ENCODE data around the gene LARGE1.

The LARGE1 gene

GRCh38 chr22:33639588-33640254 lies 280.6 kb downstream of the LARGE1 start:
- Histone ChIP-seq H2AFZ (ENCODE audit: low read length) (no peak overlapping the region), H3K9ac (ENCODE audit: low read depth, low read length, poor library complexity) (no peak overlapping the region), H3K36me3 (replicated peaks in 1 of 2; ENCODE audit: control insufficient read depth in 2 of 2, insufficient read depth in 2 of 2, low read length in 2 of 2) (no peaks in the 10 kb centered on the region), H2BK15ac (ENCODE audit: low read length) (no peak overlapping the region), H4K8ac (ENCODE audit: low read depth, low read length) (no peak overlapping the region), H3K4me1 (ENCODE audit: control insufficient read depth in 2 of 2, insufficient read depth in 1 of 2, low read depth in 1 of 2, low read length in 2 of 2) (no peaks in the 10 kb centered on the region), H2BK5ac (ENCODE audit: low read length) (no peak overlapping the region), H3K4ac (ENCODE audit: low read length) (no peak overlapping the region), H2AK5ac (ENCODE audit: low read depth, low read length) (no peak overlapping the region), H3K18ac (ENCODE audit: low read length) (no peak overlapping the region), H3K9me3 (replicated peaks in 1 of 2; ENCODE audit: control insufficient read depth in 2 of 2, insufficient read depth in 1 of 2, low read depth in 1 of 2, low read length in 2 of 2) (peaks cover 3 to 6% of the 10 kb centered on the region in 2 donors), H2BK12ac (ENCODE audit: low read length) (no peak overlapping the region), H3K14ac (ENCODE audit: low read length) (no peak overlapping the region), H2BK120ac (ENCODE audit: low read depth, low read length) (no peak overlapping the region), H3K27me3 (ENCODE audit: control insufficient read depth in 3 of 3, insufficient read depth in 3 of 3, low read depth in 1 of 3, low read length in 3 of 3) (no peaks in the 10 kb centered on the region), H3K23ac (ENCODE audit: low read depth, low read length, poor library complexity) (no peak overlapping the region), H3K79me1 (ENCODE audit: low read depth, low read length) (peaks cover 3% of the 10 kb centered on the region), H3K27ac (replicated peaks; ENCODE audit: low read length) (no peak overlapping the region), H3K4me3 (ENCODE audit: low read length in 2 of 2) (no peak overlapping the region), H3K4me2 (ENCODE audit: insufficient read depth, low read length, poor library complexity, severe bottlenecking) (no peak overlapping the region), H4K91ac (ENCODE audit: low read depth, low read length, poor library complexity) (no peak overlapping the region)
- DNase-seq (ENCODE audit: low spot score), result no peak
- no CpG with 5 or more reads among the region's 10 CpGs for WGBS, 2 donors (ENCODE audit: extremely low coverage in 2 of 2, insufficient read length in 2 of 2, insufficient replicate concordance in 1 of 2)

GRCh38 chr22:33635766-33636165 lies 284.5 kb downstream of the LARGE1 start:
- Histone ChIP-seq H3K9ac (ENCODE audit: low read depth, low read length, poor library complexity) (no peak overlapping the region), H3K4me3 (ENCODE audit: low read length in 2 of 2) (no peak overlapping the region), H3K14ac (ENCODE audit: low read length) (no peak overlapping the region), H2BK15ac (ENCODE audit: low read length) (no peak overlapping the region), H3K27ac (replicated peaks; ENCODE audit: low read length) (no peak overlapping the region), H3K4ac (ENCODE audit: low read length) (no peak overlapping the region), H3K18ac (ENCODE audit: low read length) (no peak overlapping the region), H2BK5ac (ENCODE audit: low read length) (no peak overlapping the region), H2AFZ (ENCODE audit: low read length) (no peak overlapping the region), H4K91ac (ENCODE audit: low read depth, low read length, poor library complexity) (no peak overlapping the region), H3K27me3 (ENCODE audit: control insufficient read depth in 3 of 3, insufficient read depth in 3 of 3, low read depth in 1 of 3, low read length in 3 of 3) (no peaks in the 10 kb centered on the region), H3K4me1 (ENCODE audit: control insufficient read depth in 2 of 2, insufficient read depth in 1 of 2, low read depth in 1 of 2, low read length in 2 of 2) (no peaks in the 10 kb centered on the region), H3K9me3 (replicated peaks in 1 of 2; ENCODE audit: control insufficient read depth in 2 of 2, insufficient read depth in 1 of 2, low read depth in 1 of 2, low read length in 2 of 2) (peaks cover 3 to 6% of the 10 kb centered on the region in 2 donors), H2BK120ac (ENCODE audit: low read depth, low read length) (no peak overlapping the region), H3K36me3 (replicated peaks in 1 of 2; ENCODE audit: control insufficient read depth in 2 of 2, insufficient read depth in 2 of 2, low read length in 2 of 2) (no peaks in the 10 kb centered on the region), H2AK5ac (ENCODE audit: low read depth, low read length) (no peak overlapping the region), H3K4me2 (ENCODE audit: insufficient read depth, low read length, poor library complexity, severe bottlenecking) (no peak overlapping the region), H3K23ac (ENCODE audit: low read depth, low read length, poor library complexity) (no peak overlapping the region), H4K8ac (ENCODE audit: low read depth, low read length) (no peak overlapping the region), H3K79me1 (ENCODE audit: low read depth, low read length) (peaks cover 3% of the 10 kb centered on the region), H2BK12ac (ENCODE audit: low read length) (no peak overlapping the region)
- DNase-seq (ENCODE audit: low spot score), result no peak
- WGBS, 2 donors (ENCODE audit: extremely low coverage in 2 of 2, insufficient read length in 2 of 2, insufficient replicate concordance in 1 of 2), result no CpG with 5 or more reads among the region's 2 CpGs

DNA sequence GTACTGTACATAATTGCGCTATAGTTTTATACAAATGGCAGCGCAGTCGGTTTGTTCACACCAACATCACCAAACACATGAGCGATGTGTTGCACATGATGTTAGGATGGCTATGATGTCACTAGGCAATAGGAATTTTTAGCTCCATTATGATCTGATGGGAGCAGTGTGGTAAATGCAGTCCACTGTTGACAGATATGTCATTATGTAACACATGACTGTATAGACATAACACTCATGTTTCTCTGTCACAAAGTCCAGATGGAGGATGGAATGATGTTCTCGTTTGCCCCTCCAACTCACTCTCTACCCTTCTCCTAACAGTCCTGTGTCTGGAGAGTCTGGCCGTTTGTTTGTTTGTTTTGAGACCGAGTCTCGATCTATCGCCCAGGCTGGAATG lies 288.5 kb downstream of the LARGE1 start:
- H4K8ac ChIP-seq (ENCODE audit: low read depth, low read length), result no peak overlapping the region
- peaks cover 0 to under 1% of the 10 kb centered on the region in 2 donors for H3K4me1 ChIP-seq (ENCODE audit: control insufficient read depth in 2 of 2, insufficient read depth in 1 of 2, low read depth in 1 of 2, low read length in 2 of 2)
- H3K9me3 ChIP-seq (replicated peaks in 1 of 2; ENCODE audit: control insufficient read depth in 2 of 2, insufficient read depth in 1 of 2, low read depth in 1 of 2, low read length in 2 of 2), result no peaks in the 10 kb centered on the region
- no peak overlapping the region for H4K91ac ChIP-seq (ENCODE audit: low read depth, low read length, poor library complexity)
- no peak overlapping the region for H2AK5ac ChIP-seq (ENCODE audit: low read depth, low read length)
- H3K27me3 ChIP-seq (ENCODE audit: control insufficient read depth in 3 of 3, insufficient read depth in 3 of 3, low read depth in 1 of 3, low read length in 3 of 3), result no peaks in the 10 kb centered on the region
- no peak overlapping the region for H2AFZ ChIP-seq (ENCODE audit: low read length)
- H2BK5ac ChIP-seq (ENCODE audit: low read length), result no peak overlapping the region
- H2BK12ac ChIP-seq (ENCODE audit: low read length), result no peak overlapping the region
- no peak overlapping the region for H3K4me3 ChIP-seq (ENCODE audit: low read length in 2 of 2)
- no peak overlapping the region for H3K18ac ChIP-seq (ENCODE audit: low read length)
- H3K79me1 ChIP-seq (ENCODE audit: low read depth, low read length), result no peaks in the 10 kb centered on the region
- no peak overlapping the region for H2BK120ac ChIP-seq (ENCODE audit: low read depth, low read length)
- H3K23ac ChIP-seq (ENCODE audit: low read depth, low read length, poor library complexity), result no peak overlapping the region
- no CpG with 5 or more reads among the region's 9 CpGs for WGBS, 2 donors (ENCODE audit: extremely low coverage in 2 of 2, insufficient read length in 2 of 2, insufficient replicate concordance in 1 of 2)
- H3K14ac ChIP-seq (ENCODE audit: low read length), result no peak overlapping the region
- no peak for DNase-seq (ENCODE audit: low spot score)
- no peak overlapping the region for H2BK15ac ChIP-seq (ENCODE audit: low read length)
- H3K9ac ChIP-seq (ENCODE audit: low read depth, low read length, poor library complexity), result no peak overlapping the region
- no peak overlapping the region for H3K4me2 ChIP-seq (ENCODE audit: insufficient read depth, low read length, poor library complexity, severe bottlenecking)
- H3K4ac ChIP-seq (ENCODE audit: low read length), result no peak overlapping the region
- no peak overlapping the region for H3K27ac ChIP-seq (replicated peaks; ENCODE audit: low read length)
- H3K36me3 ChIP-seq (replicated peaks in 1 of 2; ENCODE audit: control insufficient read depth in 2 of 2, insufficient read depth in 2 of 2, low read length in 2 of 2), result no peaks in the 10 kb centered on the region

DNA sequence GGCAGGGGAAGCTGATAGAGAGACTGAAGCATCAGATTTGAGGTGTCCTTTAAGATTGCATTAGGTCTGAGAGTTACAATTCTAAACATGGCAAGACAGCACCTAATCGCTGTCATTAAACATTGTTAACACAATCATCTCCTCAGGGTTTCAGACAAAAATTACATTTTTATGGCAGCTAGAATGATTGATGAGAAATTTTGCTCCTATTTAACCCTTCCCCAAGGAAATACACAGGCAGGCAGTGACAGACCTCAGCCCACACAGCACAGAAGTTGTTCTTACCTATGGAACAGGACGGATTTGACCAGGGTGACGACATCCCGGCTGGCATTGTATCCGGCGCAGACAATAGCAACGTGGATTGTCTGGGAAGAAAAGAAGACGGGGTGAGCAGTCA lies 294.3 kb downstream of the LARGE1 start:
- Histone ChIP-seq H3K27ac (replicated peaks; ENCODE audit: low read length) (no peak overlapping the region), H4K8ac (ENCODE audit: low read depth, low read length) (no peak overlapping the region), H3K18ac (ENCODE audit: low read length) (no peak overlapping the region), H3K4ac (ENCODE audit: low read length) (no peak overlapping the region), H2BK15ac (ENCODE audit: low read length) (no peak overlapping the region), H3K23ac (ENCODE audit: low read depth, low read length, poor library complexity) (no peak overlapping the region), H4K91ac (ENCODE audit: low read depth, low read length, poor library complexity) (no peak overlapping the region), H2BK12ac (ENCODE audit: low read length) (no peak overlapping the region), H3K79me1 (ENCODE audit: low read depth, low read length) (no peaks in the 10 kb centered on the region), H3K9me3 (replicated peaks in 1 of 2; ENCODE audit: control insufficient read depth in 2 of 2, insufficient read depth in 1 of 2, low read depth in 1 of 2, low read length in 2 of 2) (no peaks in the 10 kb centered on the region), H2BK5ac (ENCODE audit: low read length) (no peak overlapping the region), H3K4me1 (ENCODE audit: control insufficient read depth in 2 of 2, insufficient read depth in 1 of 2, low read depth in 1 of 2, low read length in 2 of 2) (peaks cover 0 to 3% of the 10 kb centered on the region in 2 donors), H2AFZ (ENCODE audit: low read length) (no peak overlapping the region), H3K4me2 (ENCODE audit: insufficient read depth, low read length, poor library complexity, severe bottlenecking) (no peak overlapping the region), H3K14ac (ENCODE audit: low read length) (no peak overlapping the region), H3K36me3 (replicated peaks in 1 of 2; ENCODE audit: control insufficient read depth in 2 of 2, insufficient read depth in 2 of 2, low read length in 2 of 2) (peaks cover 0 to 5% of the 10 kb centered on the region in 2 donors), H3K4me3 (ENCODE audit: low read length in 2 of 2) (no peak overlapping the region), H2BK120ac (ENCODE audit: low read depth, low read length) (no peak overlapping the region), H3K9ac (ENCODE audit: low read depth, low read length, poor library complexity) (no peak overlapping the region), H2AK5ac (ENCODE audit: low read depth, low read length) (no peak overlapping the region), H3K27me3 (ENCODE audit: control insufficient read depth in 3 of 3, insufficient read depth in 3 of 3, low read depth in 1 of 3, low read length in 3 of 3) (no peaks in the 10 kb centered on the region)
- no peak for DNase-seq (ENCODE audit: low spot score)
- no CpG with 5 or more reads among the region's 8 CpGs for WGBS, 2 donors (ENCODE audit: extremely low coverage in 2 of 2, insufficient read length in 2 of 2, insufficient replicate concordance in 1 of 2)
